Upper lobe of left lung (tissue), 4 donors: Measurements from ENCODE around the gene SERINC2.

Source experiments
- CTCF ChIP-seq, 6 experiments: fragments of 450-650 bp in 4 of 6; fragments of 200-600 bp in 2 of 6; sonication (generic) in 2 of 6; IDR thresholded peaks; one replicate each; pipeline ENCODE4 v1.5.1; 2016 to 2019; ENCODE audit warnings: antibody characterized with exemption in 6 of 6
- POLR2A ChIP-seq, 4 donors: fragments of 450-650 bp; IDR thresholded peaks; one replicate each; pipeline ENCODE4 v1.5.1; 2016 to 2017; ENCODE audit warnings: antibody characterized with exemption in 4 of 4, mild to moderate bottlenecking in 2 of 4
- POLR2AphosphoS5 ChIP-seq, 2 donors: sonication (generic); formaldehyde crosslinking; IDR thresholded peaks; one replicate each; pipeline ENCODE4 v1.5.1; 2017; ENCODE audit warnings: antibody characterized with exemption in 2 of 2

DNA sequence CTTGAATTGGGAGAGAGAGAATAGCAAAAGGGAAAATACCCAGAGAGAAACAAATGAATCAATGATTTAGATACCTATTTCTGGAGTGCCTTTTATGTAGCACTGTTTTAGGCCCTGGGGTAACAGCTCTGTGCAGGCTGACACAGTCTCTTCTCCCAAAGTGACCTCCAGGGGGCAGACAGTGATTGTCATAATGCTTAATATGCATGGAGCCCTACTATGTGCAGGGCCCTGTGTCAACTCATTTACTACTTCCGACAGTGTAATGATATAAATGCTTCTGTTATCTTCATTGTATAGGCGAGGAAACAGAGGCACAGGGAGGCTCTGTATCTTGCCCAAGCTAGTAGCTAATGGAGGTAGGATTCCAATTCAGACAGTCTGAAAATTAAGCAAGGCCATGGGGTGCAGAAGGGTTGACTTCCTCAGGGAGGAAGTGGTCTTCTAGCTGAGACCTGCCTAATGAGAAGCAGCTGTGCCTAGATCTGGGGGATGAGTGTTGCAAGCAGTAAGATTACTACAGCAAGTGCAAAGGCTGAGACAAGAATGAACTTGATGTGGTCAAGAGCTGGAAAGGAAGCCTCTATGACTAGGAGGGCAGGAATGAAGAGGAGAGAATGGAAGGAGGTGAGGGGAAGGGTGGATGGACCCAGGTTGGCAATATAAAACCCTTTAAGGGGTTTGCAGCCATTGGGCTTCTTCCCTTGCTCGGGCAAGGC is 16.2 kb upstream of the SERINC2 start:
- no peak for TF ChIP-seq CTCF (IDR thresholded peaks at IDR 0.05)
- no peak for TF ChIP-seq POLR2AphosphoS5 (IDR thresholded peaks at IDR 0.05)
- TF ChIP-seq POLR2A (IDR thresholded peaks at IDR 0.05): no peak
